H9 (cell line): Measurements from ENCODE around the gene ZBTB48. TPM values are rescaled to one million over a fixed set of nuclear protein-coding genes. Genes with fewer than 3 reads are reported as not detected.

Experiments used
- DNase-seq: peaks from one replicate; pipeline ENCODE4 v3.0.0-alpha.2; 2017
- H2AFZ ChIP-seq: one replicate; pipeline ENCODE4 v1.6.1; 2013; ENCODE audit warnings: mild to moderate bottlenecking, low read length, control low read depth, moderate library complexity
- H2AK5ac ChIP-seq: 2 replicates; pipeline ENCODE4 v1.6.1; 2013; ENCODE audit warnings: low read length, control low read depth, mixed read lengths; ENCODE audit not compliant: insufficient read length
- H2BK120ac ChIP-seq: one replicate; pipeline ENCODE4 v1.6.1; 2013; ENCODE audit warnings: low read depth, mild to moderate bottlenecking, low read length, control low read depth, inconsistent platforms; ENCODE audit not compliant: poor library complexity, severe bottlenecking
- H2BK12ac ChIP-seq: 2 replicates; pipeline ENCODE4 v1.6.1; 2013; ENCODE audit warnings: low read length, control low read depth, mixed read lengths, low read depth; ENCODE audit not compliant: insufficient read length
- H2BK15ac ChIP-seq: 2 replicates; pipeline ENCODE4 v1.6.1; 2013; ENCODE audit warnings: low read depth, low read length, control low read depth
- H2BK20ac ChIP-seq: one replicate; pipeline ENCODE4 v1.6.1; 2013; ENCODE audit warnings: low read depth, mild to moderate bottlenecking, low read length, control low read depth, inconsistent platforms; ENCODE audit not compliant: poor library complexity, severe bottlenecking
- H2BK5ac ChIP-seq: 2 replicates; pipeline ENCODE4 v1.6.1; 2013; ENCODE audit warnings: low read length, control low read depth, mixed read lengths; ENCODE audit not compliant: insufficient read length
- H3K14ac ChIP-seq: 2 replicates; pipeline ENCODE4 v1.6.1; 2013; ENCODE audit warnings: low read length, control low read depth; ENCODE audit not compliant: insufficient read depth
- H3K18ac ChIP-seq: 2 replicates; pipeline ENCODE4 v1.6.1; 2013; ENCODE audit warnings: low read depth, mild to moderate bottlenecking, mixed read lengths, low read length, control low read depth; ENCODE audit not compliant: insufficient read length
- H3K23ac ChIP-seq: 2 replicates; pipeline ENCODE4 v1.6.1; 2013; ENCODE audit warnings: low read length, control low read depth, mixed read lengths, low read depth; ENCODE audit not compliant: insufficient read length
- H3K23me2 ChIP-seq: 2 replicates; pipeline ENCODE4 v1.6.1; 2013; ENCODE audit warnings: low read depth, mild to moderate bottlenecking, mixed read lengths, low read length, control low read depth; ENCODE audit not compliant: insufficient read length, poor library complexity, severe bottlenecking
- H3K27ac ChIP-seq: 2 replicates; pipeline ENCODE4 v1.5.1; 2013; ENCODE audit warnings: low read length, control low read depth, mixed read lengths, low read depth; ENCODE audit not compliant: insufficient read length
- H3K27me3 ChIP-seq: 2 replicates; pipeline ENCODE4 v1.6.1; 2013; ENCODE audit warnings: low read length, control low read depth, inconsistent platforms; ENCODE audit not compliant: insufficient read depth
- H3K4ac ChIP-seq: 2 replicates; pipeline ENCODE4 v1.6.1; 2013; ENCODE audit warnings: low read depth, mild to moderate bottlenecking, control low read depth, inconsistent platforms, low read length, moderate library complexity
- H3K4me1 ChIP-seq: 2 replicates; pipeline ENCODE4 v1.6.1; 2013; ENCODE audit warnings: low read length, control low read depth, inconsistent platforms; ENCODE audit not compliant: insufficient read depth
- H3K4me2 ChIP-seq: 2 replicates; pipeline ENCODE4 v1.6.1; 2013; ENCODE audit warnings: low read length, control low read depth, mixed read lengths; ENCODE audit not compliant: insufficient read length, insufficient read depth
- H3K56ac ChIP-seq: 2 replicates; pipeline ENCODE4 v1.6.1; 2013; ENCODE audit warnings: low read depth, mild to moderate bottlenecking, mixed read lengths, low read length, control low read depth; ENCODE audit not compliant: insufficient read length
- H3K79me1 ChIP-seq: 2 replicates; pipeline ENCODE4 v1.6.1; 2013; ENCODE audit warnings: low read depth, mild to moderate bottlenecking, moderate library complexity, low read length, control low read depth, inconsistent platforms; ENCODE audit not compliant: insufficient read depth, poor library complexity, severe bottlenecking
- H3K79me2 ChIP-seq: 2 replicates; pipeline ENCODE4 v1.6.1; 2013; ENCODE audit warnings: low read length, control low read depth, inconsistent platforms; ENCODE audit not compliant: insufficient read depth
- H3K9ac ChIP-seq: 2 replicates; pipeline ENCODE4 v1.6.1; 2013; ENCODE audit warnings: low read length, control low read depth, mixed read lengths; ENCODE audit not compliant: insufficient read length; ENCODE audit errors: extremely low read depth
- H3K9me3 ChIP-seq: one replicate; pipeline ENCODE4 v1.6.1; 2013; ENCODE audit warnings: low read depth, low read length, inconsistent platforms; ENCODE audit not compliant: control insufficient read depth
- H3T11ph ChIP-seq: one replicate; pipeline ENCODE4 v1.6.1; 2013; ENCODE audit warnings: mild to moderate bottlenecking, low read length, control low read depth, inconsistent platforms
- H4K20me1 ChIP-seq: one replicate; pipeline ENCODE4 v1.6.1; 2013; ENCODE audit not compliant: control insufficient read depth, insufficient read length, insufficient read depth
- H4K5ac ChIP-seq: 2 replicates; pipeline ENCODE4 v1.6.1; 2013; ENCODE audit warnings: low read depth, mild to moderate bottlenecking, mixed read lengths, low read length, control low read depth; ENCODE audit not compliant: insufficient read length
- H4K8ac ChIP-seq: replicated peaks from 2 replicates; pipeline ENCODE4 v1.6.1; 2013; ENCODE audit warnings: low read length, control low read depth, mixed read lengths, low read depth; ENCODE audit not compliant: insufficient read length
- H4K91ac ChIP-seq: 2 replicates; pipeline ENCODE4 v1.6.1; 2013; ENCODE audit warnings: low read depth, mild to moderate bottlenecking, moderate library complexity, mixed read lengths, low read length, control low read depth; ENCODE audit not compliant: insufficient read length
- H3K27ac Mint-ChIP-seq, 3 experiments: 2 replicates in 2 of 3; 3 replicates in 1 of 3; pipeline ENCODE4 v1.8.0; 2020 to 2021; ENCODE audit warnings: mixed read lengths in 3 of 3, mild to moderate bottlenecking in 1 of 3, moderate library complexity in 1 of 3
- H3K27me3 Mint-ChIP-seq: 2 replicates; pipeline ENCODE4 v1.8.0; 2021; ENCODE audit warnings: low read depth, mild to moderate bottlenecking, moderate library complexity, mixed read lengths
- H3K36me3 Mint-ChIP-seq, 3 experiments: 2 replicates in 2 of 3; 3 replicates in 1 of 3; pipeline ENCODE4 v1.8.0; 2020 to 2021; ENCODE audit warnings: low read depth in 3 of 3, mixed read lengths in 3 of 3; ENCODE audit not compliant: insufficient read depth in 1 of 3
- H3K4me1 Mint-ChIP-seq, 2 experiments: 2 replicates each; pipeline ENCODE4 v1.8.0; 2020; ENCODE audit warnings: mixed read lengths in 2 of 2
- H3K4me3 Mint-ChIP-seq, 2 experiments: 2 replicates in 1 of 2; 3 replicates in 1 of 2; pipeline ENCODE4 v1.8.0; 2020 to 2021; ENCODE audit warnings: mild to moderate bottlenecking in 2 of 2, mixed read lengths in 2 of 2, moderate library complexity in 1 of 2
- H3K9me3 Mint-ChIP-seq, 2 experiments: 2 replicates in 1 of 2; 3 replicates in 1 of 2; pipeline ENCODE4 v1.8.0; 2020; ENCODE audit warnings: mild to moderate bottlenecking in 2 of 2, mixed read lengths in 2 of 2, moderate library complexity in 1 of 2
- CTCF ChIP-seq: fragments of 200-600 bp; sonication (generic); conservative IDR thresholded peaks from 3 replicates; pipeline ENCODE4 v1.8.0; 2021; ENCODE audit warnings: antibody characterized with exemption, mild to moderate bottlenecking
- WGBS: extraction: QIAGEN DNeasy Blood & Tissue Kit; methylation state at CpG from one replicate; pipeline ENCODE4 v1.1.7; 2013; ENCODE audit warnings: missing lambda C conversion rate, low lambda C conversion rate, mixed read lengths; ENCODE audit not compliant: insufficient read length; ENCODE audit errors: extremely low coverage; 5-methylcytosine and 5-hydroxymethylcytosine counted together
- total RNA-seq: library from RNA; stranded (reverse); gene quantifications from 2 replicates; pipeline ENCODE4 v1.2.1, GENCODE V29; 2021

The ZBTB48 gene
- total RNA-seq, 1 experiment from 2014 or later: 33.2 TPM

- Mint-ChIP-seq H3K27ac (peak overlapping the region in 2 of 3 experiments; percentile 37 to 55; a peak in 2 of 7 replicates), H3K4me3 (peak overlapping the region; percentile 75 to 83)
These were observed 35.4 kb downstream of the ZBTB48 start for GRCh38 chr1:6614929-6615785.

More at GRCh38 chr1:6614929-6615785, 35.4 kb downstream of the ZBTB48 start:
- Histone ChIP-seq H3K9me3 (no peaks in the 10 kb centered on the region), H2BK15ac (no peak overlapping the region), H4K5ac (no peak overlapping the region), H3K27me3 (no peaks in the 10 kb centered on the region), H3K23ac (no peak overlapping the region), H3K4me2 (peak overlapping the region; percentile 78), H2AFZ (no peak overlapping the region), H2BK12ac (no peak overlapping the region), H4K20me1 (no peaks in the 10 kb centered on the region), H2BK20ac (no peak overlapping the region), H4K8ac (no peak overlapping the region), H3K18ac (no peak overlapping the region), H3K79me1 (peaks cover 9% of the 10 kb centered on the region), H3K79me2 (peaks cover 15% of the 10 kb centered on the region; the same call in 1 of the 2 replicates), H2BK5ac (no peak overlapping the region), H3K9ac (peak overlapping the region; percentile 33), H4K91ac (no peak overlapping the region), H2BK120ac (no peak overlapping the region), H3K23me2 (peaks cover 17% of the 10 kb centered on the region), H2AK5ac (no peak overlapping the region), H3K27ac (no peak overlapping the region), H3K4ac (no peak overlapping the region), H3K4me1 (no peaks in the 10 kb centered on the region), H3T11ph (no peak overlapping the region), H3K56ac (no peak overlapping the region), H3K14ac (peak overlapping the region; percentile 89; the same call in 1 of the 2 replicates)
- Mint-ChIP-seq H3K9me3 (no peaks in the 10 kb centered on the region), H3K36me3 (peaks cover 13 to 41% (median 32%) of the 10 kb centered on the region in 3 experiments; a peak in 6 of 7 replicates), H3K27me3 (peaks cover 14% of the 10 kb centered on the region), H3K4me1 (peaks cover 13 to 15% of the 10 kb centered on the region in 2 experiments)
- no CpG with 5 or more reads among the region's 82 CpGs for WGBS
- no peak for TF ChIP-seq CTCF
- no peak for DNase-seq
